Trophoblast cell (in vitro differentiated cells and primary cell): ENCODE measurements around the gene SCYGR4.
A peak's percentile ranks its signal among the peaks of the same experiment; 100 is the strongest.

Experiments
- DNase-seq, 2 donors: peaks; one replicate each; pipeline ENCODE4 v3.0.0-alpha.2; 2016
- H2AFZ ChIP-seq: 2 replicates; pipeline ENCODE4 v1.6.1; 2013; ENCODE audit warnings: low read length, moderate library complexity, mild to moderate bottlenecking; ENCODE audit not compliant: insufficient read depth, poor library complexity
- H2AK5ac ChIP-seq: 2 replicates; pipeline ENCODE4 v1.6.1; 2013; ENCODE audit warnings: mild to moderate bottlenecking, low read length
- H2BK120ac ChIP-seq: 2 replicates; pipeline ENCODE4 v1.6.1; 2013; ENCODE audit warnings: low read length, mild to moderate bottlenecking, moderate library complexity; ENCODE audit not compliant: insufficient read depth, poor library complexity
- H2BK12ac ChIP-seq: 2 replicates; pipeline ENCODE4 v1.6.1; 2013; ENCODE audit warnings: mild to moderate bottlenecking, low read length, moderate library complexity
- H2BK5ac ChIP-seq: 2 replicates; pipeline ENCODE4 v1.6.1; 2013; ENCODE audit warnings: low read length, low read depth, moderate library complexity, mild to moderate bottlenecking; ENCODE audit not compliant: poor library complexity
- H3K14ac ChIP-seq: 2 replicates; pipeline ENCODE4 v1.6.1; 2013; ENCODE audit warnings: mild to moderate bottlenecking, low read length
- H3K18ac ChIP-seq: 2 replicates; pipeline ENCODE4 v1.6.1; 2013; ENCODE audit warnings: mild to moderate bottlenecking, low read length
- H3K23ac ChIP-seq: 2 replicates; pipeline ENCODE4 v1.6.1; 2013; ENCODE audit warnings: low read length
- H3K27ac ChIP-seq: 2 replicates; pipeline ENCODE4 v1.5.1; 2013; ENCODE audit warnings: low read depth, mild to moderate bottlenecking, inconsistent platforms, low read length, moderate library complexity
- H3K27me3 ChIP-seq: 2 replicates; pipeline ENCODE4 v1.6.1; 2013; ENCODE audit warnings: inconsistent platforms, mild to moderate bottlenecking, low read length, moderate library complexity; ENCODE audit not compliant: insufficient read depth
- H3K36me3 ChIP-seq, 2 experiments: 1 replicate in 1 of 2; 2 replicates in 1 of 2; pipeline ENCODE4 v1.6.1; 2013; ENCODE audit warnings: low read length in 2 of 2, mild to moderate bottlenecking in 2 of 2, moderate library complexity in 1 of 2; ENCODE audit not compliant: insufficient read depth in 2 of 2, control insufficient read depth in 1 of 2
- H3K4ac ChIP-seq: 2 replicates; pipeline ENCODE4 v1.6.1; 2013; ENCODE audit warnings: low read depth, mild to moderate bottlenecking, low read length, moderate library complexity
- H3K4me1 ChIP-seq, 2 experiments: 1 replicate in 1 of 2; 2 replicates in 1 of 2; pipeline ENCODE4 v1.6.1; 2013; ENCODE audit warnings: low read length in 2 of 2, mild to moderate bottlenecking in 2 of 2, moderate library complexity in 1 of 2; ENCODE audit not compliant: insufficient read depth in 2 of 2, control insufficient read depth in 1 of 2
- H3K4me2 ChIP-seq: 2 replicates; pipeline ENCODE4 v1.6.1; 2013; ENCODE audit warnings: inconsistent platforms, mild to moderate bottlenecking, low read length, moderate library complexity
- H3K4me3 ChIP-seq: 2 replicates; pipeline ENCODE4 v1.5.1; 2013; ENCODE audit warnings: mild to moderate bottlenecking, low read depth, low read length, inconsistent platforms
- H3K79me1 ChIP-seq: one replicate; pipeline ENCODE4 v1.6.1; 2013; ENCODE audit warnings: low read length
- H3K79me2 ChIP-seq: 2 replicates; pipeline ENCODE4 v1.6.1; 2013; ENCODE audit warnings: low read length, mild to moderate bottlenecking; ENCODE audit not compliant: control insufficient read depth, insufficient read depth, poor library complexity
- H3K9ac ChIP-seq: 2 replicates; pipeline ENCODE4 v1.6.1; 2013; ENCODE audit warnings: mild to moderate bottlenecking, low read length
- H3K9me3 ChIP-seq: 2 replicates; pipeline ENCODE4 v1.6.1; 2013; ENCODE audit warnings: low read depth, mild to moderate bottlenecking, control low read depth, inconsistent platforms, low read length; ENCODE audit not compliant: insufficient read depth
- H4K12ac ChIP-seq: 2 replicates; pipeline ENCODE4 v1.6.1; 2013; ENCODE audit warnings: low read depth, mild to moderate bottlenecking, low read length, moderate library complexity
- H4K8ac ChIP-seq: 2 replicates; pipeline ENCODE4 v1.6.1; 2013; ENCODE audit warnings: low read depth, mild to moderate bottlenecking, low read length, moderate library complexity
- H4K91ac ChIP-seq: one replicate; pipeline ENCODE4 v1.6.1; 2013; ENCODE audit warnings: low read depth, mild to moderate bottlenecking, low read length, moderate library complexity
- WGBS: extraction: QIAGEN DNeasy Blood & Tissue Kit; methylation state at CpG from one replicate; pipeline ENCODE4 v1.1.7; 2013; ENCODE audit warnings: missing lambda C conversion rate; ENCODE audit not compliant: insufficient read length, insufficient coverage; ENCODE audit errors: extremely low coverage; 5-methylcytosine and 5-hydroxymethylcytosine counted together

The SCYGR4 gene

GRCh38 chr2:227582369-227582768 lies 34.9 kb upstream of the SCYGR4 start:
- DNase-seq: peak in 1 of 2 donors; percentile 4
- Histone ChIP-seq H3K9me3 (no peaks in the 10 kb centered on the region), H2AK5ac (no peak overlapping the region), H3K27ac (no peak overlapping the region), H3K9ac (no peak overlapping the region), H2BK12ac (no peak overlapping the region), H3K79me2 (no peaks in the 10 kb centered on the region), H3K18ac (no peak overlapping the region), H4K12ac (no peak overlapping the region), H2AFZ (no peak overlapping the region), H3K27me3 (no peaks in the 10 kb centered on the region), H3K4ac (no peak overlapping the region), H3K36me3 (no peaks in the 10 kb centered on the region), H3K4me2 (no peak overlapping the region), H4K8ac (no peak overlapping the region), H3K4me1 (no peaks in the 10 kb centered on the region), H4K91ac (no peak overlapping the region), H3K79me1 (no peaks in the 10 kb centered on the region), H3K23ac (no peak overlapping the region), H2BK5ac (no peak overlapping the region), H2BK120ac (no peak overlapping the region), H3K4me3 (no peak overlapping the region), H3K14ac (no peak overlapping the region)

- no peak for DNase-seq
- Histone ChIP-seq H3K27ac (no peak overlapping the region), H3K9ac (no peak overlapping the region), H4K8ac (no peak overlapping the region), H3K79me1 (no peaks in the 10 kb centered on the region), H3K18ac (no peak overlapping the region), H2BK12ac (no peak overlapping the region), H4K91ac (no peak overlapping the region), H2AK5ac (no peak overlapping the region), H2BK120ac (no peak overlapping the region), H3K4me1 (no peaks in the 10 kb centered on the region), H3K4me3 (no peak overlapping the region), H2BK5ac (no peak overlapping the region), H3K27me3 (no peaks in the 10 kb centered on the region), H3K4ac (no peak overlapping the region), H3K4me2 (no peak overlapping the region), H3K79me2 (no peaks in the 10 kb centered on the region), H3K9me3 (no peaks in the 10 kb centered on the region), H3K14ac (no peak overlapping the region), H3K36me3 (no peaks in the 10 kb centered on the region), H2AFZ (no peak overlapping the region), H3K23ac (no peak overlapping the region), H4K12ac (no peak overlapping the region)
- WGBS: no CpG with 5 or more reads among the region's 1 CpG
These were observed 24.5 kb upstream of the SCYGR4 start for GRCh38 chr2:227592694-227593387.

- no peak overlapping the region for H3K18ac ChIP-seq
- H3K9ac ChIP-seq: no peak overlapping the region
- no peak overlapping the region for H2AFZ ChIP-seq
- no peak overlapping the region for H3K4me2 ChIP-seq
- no peak overlapping the region for H4K8ac ChIP-seq
- no peak overlapping the region for H3K14ac ChIP-seq
- no peak overlapping the region for H2BK5ac ChIP-seq
- no peaks in the 10 kb centered on the region for H3K4me1 ChIP-seq
- no peak for DNase-seq
- no peaks in the 10 kb centered on the region for H3K27me3 ChIP-seq
- no peak overlapping the region for H2AK5ac ChIP-seq
- H3K23ac ChIP-seq: no peak overlapping the region
- no peaks in the 10 kb centered on the region for H3K79me2 ChIP-seq
- no CpG with 5 or more reads among the region's 4 CpGs for WGBS
- no peak overlapping the region for H3K27ac ChIP-seq
- H3K36me3 ChIP-seq: no peaks in the 10 kb centered on the region
- H4K12ac ChIP-seq: no peak overlapping the region
- no peak overlapping the region for H4K91ac ChIP-seq
- no peaks in the 10 kb centered on the region for H3K79me1 ChIP-seq
- no peak overlapping the region for H3K4ac ChIP-seq
- no peak overlapping the region for H3K4me3 ChIP-seq
- no peak overlapping the region for H2BK120ac ChIP-seq
- no peak overlapping the region for H2BK12ac ChIP-seq
- H3K9me3 ChIP-seq: no peaks in the 10 kb centered on the region
These were observed 21.5 kb upstream of the SCYGR4 start for GRCh38 chr2:227595797-227596196.

- no peak overlapping the region for H3K23ac ChIP-seq
- DNase-seq: no peak
- no peak overlapping the region for H4K8ac ChIP-seq
- H3K27ac ChIP-seq: no peak overlapping the region
- H3K36me3 ChIP-seq: no peaks in the 10 kb centered on the region
- H3K4ac ChIP-seq: no peak overlapping the region
- H3K14ac ChIP-seq: no peak overlapping the region
- H2BK5ac ChIP-seq: no peak overlapping the region
- H2BK12ac ChIP-seq: no peak overlapping the region
- no peak overlapping the region for H3K9ac ChIP-seq
- H3K4me1 ChIP-seq: no peaks in the 10 kb centered on the region
- H3K4me2 ChIP-seq: no peak overlapping the region
- H3K27me3 ChIP-seq: no peaks in the 10 kb centered on the region
- H3K4me3 ChIP-seq: no peak overlapping the region
- H3K79me1 ChIP-seq: no peaks in the 10 kb centered on the region
- H4K91ac ChIP-seq: no peak overlapping the region
- H2AK5ac ChIP-seq: no peak overlapping the region
- no peak overlapping the region for H4K12ac ChIP-seq
- no peak overlapping the region for H3K18ac ChIP-seq
- H2BK120ac ChIP-seq: no peak overlapping the region
- no peak overlapping the region for H2AFZ ChIP-seq
- no peaks in the 10 kb centered on the region for H3K9me3 ChIP-seq
- H3K79me2 ChIP-seq: no peaks in the 10 kb centered on the region
These were observed 20.3 kb upstream of the SCYGR4 start for GRCh38 chr2:227597036-227597435.
